Lower lobe of right lung (tissue), 2 donors: Measurements from ENCODE around the gene MPO. TPM values are rescaled to one million over a fixed set of nuclear protein-coding genes. Genes with fewer than 3 reads are reported as not detected.

Experiments used
- ATAC-seq, 2 donors: fragments of 200-7000 bp; cut with Tn5 transposase; one replicate each; pipeline ENCODE4 v1.9.1; 2020 to 2022; ENCODE audit warnings: mild to moderate bottlenecking in 2 of 2, moderate library complexity in 2 of 2
- DNase-seq: peaks from one replicate; pipeline ENCODE4 v3.0.0-alpha.2; 2020
- H3K27ac ChIP-seq: fragments of 200-600 bp; one replicate; pipeline ENCODE4 v1.8.0; 2022
- H3K27me3 ChIP-seq: fragments of 200-600 bp; one replicate; pipeline ENCODE4 v1.8.0; 2022; ENCODE audit warnings: low read depth
- H3K36me3 ChIP-seq: fragments of 200-600 bp; one replicate; pipeline ENCODE4 v1.8.0; 2022; ENCODE audit warnings: mild to moderate bottlenecking
- H3K4me1 ChIP-seq: fragments of 200-600 bp; one replicate; pipeline ENCODE4 v1.8.0; 2022
- H3K4me3 ChIP-seq: fragments of 200-600 bp; one replicate; pipeline ENCODE4 v1.8.0; 2022; ENCODE audit warnings: mild to moderate bottlenecking
- H3K9me3 ChIP-seq: fragments of 200-600 bp; one replicate; pipeline ENCODE4 v1.8.0; 2022
- intact Hi-C: fragments of 100-400 bp; cut with DNase I; formaldehyde crosslinking; loops from one replicate; pipeline ENCODE4 v1.11.0; 2022
- total RNA-seq: library from RNA; stranded (reverse); fragmentation: NEBNext Ultra II Directional; extraction: Animal tissue kit (Norgen Biotek cat#: 25700); gene quantifications from one replicate; pipeline ENCODE4 v1.2.1, GENCODE V29; 2021
- TF ChIP-seq, protein P1 (sequence below): fragments of 200-600 bp; IDR thresholded peaks from one replicate; pipeline ENCODE4 v1.8.0; 2022; ENCODE audit warnings: antibody characterized with exemption, mild to moderate bottlenecking
- donor health status: DM: no; HTN: yes; CAD: no; lungs with severe emphysema.

MPO gene
- total RNA-seq, 1 donor from 2014 or later = 1.1 TPM

DNA sequence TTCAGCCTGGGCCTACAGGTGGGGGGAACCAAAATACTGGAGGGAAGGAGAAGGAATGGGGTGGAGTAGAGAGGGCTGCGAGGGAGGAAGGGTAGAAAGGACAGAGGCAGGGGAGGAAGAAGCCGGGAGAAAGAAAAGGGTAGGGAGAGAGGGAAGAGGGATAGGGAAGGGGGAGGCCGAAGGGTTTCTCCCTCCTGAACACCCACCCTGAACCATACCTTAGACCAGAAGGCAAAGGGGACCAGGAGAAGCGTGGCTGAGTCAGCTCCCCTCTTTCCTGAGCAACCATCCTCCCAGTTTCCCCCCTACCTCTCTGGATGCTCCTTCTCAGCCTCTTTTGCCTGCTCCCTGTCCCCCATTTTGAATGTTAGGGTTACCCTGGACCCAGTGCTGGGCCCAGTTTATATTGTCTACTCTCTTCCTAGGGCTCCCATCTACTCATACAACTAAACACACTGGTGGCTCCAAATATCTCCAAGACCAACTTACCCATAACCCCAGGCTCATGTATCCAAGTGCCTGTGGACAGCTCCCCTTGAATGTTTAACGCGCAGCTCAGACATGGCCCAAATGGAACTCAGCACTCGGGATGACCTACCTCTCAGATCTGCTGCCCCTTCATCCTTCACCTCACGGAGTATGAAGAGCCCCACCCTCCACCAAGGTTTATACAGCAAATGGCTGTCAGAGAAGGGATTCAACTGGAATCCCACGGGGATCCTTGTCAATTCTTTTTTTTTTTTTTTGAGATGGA, 40.0 kb upstream of the MPO start:
- intact Hi-C loops = no loop called here
- Histone ChIP-seq H3K27ac (no peak overlapping the region), H3K9me3 (no peaks in the 10 kb centered on the region), H3K4me1 (peaks cover 15% of the 10 kb centered on the region), H3K36me3 (no peaks in the 10 kb centered on the region), H3K4me3 (no peak overlapping the region), H3K27me3 (no peaks in the 10 kb centered on the region)
- ATAC-seq (no peak), DNase-seq (peak; percentile 2)
- TF ChIP-seq, protein P1, sequence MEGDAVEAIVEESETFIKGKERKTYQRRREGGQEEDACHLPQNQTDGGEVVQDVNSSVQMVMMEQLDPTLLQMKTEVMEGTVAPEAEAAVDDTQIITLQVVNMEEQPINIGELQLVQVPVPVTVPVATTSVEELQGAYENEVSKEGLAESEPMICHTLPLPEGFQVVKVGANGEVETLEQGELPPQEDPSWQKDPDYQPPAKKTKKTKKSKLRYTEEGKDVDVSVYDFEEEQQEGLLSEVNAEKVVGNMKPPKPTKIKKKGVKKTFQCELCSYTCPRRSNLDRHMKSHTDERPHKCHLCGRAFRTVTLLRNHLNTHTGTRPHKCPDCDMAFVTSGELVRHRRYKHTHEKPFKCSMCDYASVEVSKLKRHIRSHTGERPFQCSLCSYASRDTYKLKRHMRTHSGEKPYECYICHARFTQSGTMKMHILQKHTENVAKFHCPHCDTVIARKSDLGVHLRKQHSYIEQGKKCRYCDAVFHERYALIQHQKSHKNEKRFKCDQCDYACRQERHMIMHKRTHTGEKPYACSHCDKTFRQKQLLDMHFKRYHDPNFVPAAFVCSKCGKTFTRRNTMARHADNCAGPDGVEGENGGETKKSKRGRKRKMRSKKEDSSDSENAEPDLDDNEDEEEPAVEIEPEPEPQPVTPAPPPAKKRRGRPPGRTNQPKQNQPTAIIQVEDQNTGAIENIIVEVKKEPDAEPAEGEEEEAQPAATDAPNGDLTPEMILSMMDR = no peak

DNA sequence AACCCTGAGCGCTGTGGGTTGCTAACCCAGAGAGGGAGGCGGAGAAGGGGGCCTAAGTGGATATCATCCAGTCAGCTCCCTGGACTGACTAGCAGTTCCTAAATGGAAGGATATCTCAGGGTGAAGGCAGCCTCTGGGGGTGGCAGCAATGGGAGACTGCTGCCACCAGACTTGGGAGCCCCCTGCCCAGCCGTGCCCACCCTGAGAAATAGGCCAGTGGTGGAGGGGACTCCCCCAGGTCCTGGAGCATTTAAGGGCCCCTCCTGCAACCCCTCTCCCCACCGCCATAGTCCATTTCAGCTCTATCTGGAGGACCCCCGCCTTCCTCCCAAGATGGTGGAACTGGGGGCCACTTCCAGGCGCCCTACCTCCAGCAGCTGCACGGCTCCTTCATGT, 39.4 kb upstream of the MPO start:
- intact Hi-C loops = no loop called here
- ATAC-seq (no peak), DNase-seq (peak; percentile 22)
- Histone ChIP-seq H3K9me3 (no peaks in the 10 kb centered on the region), H3K36me3 (no peaks in the 10 kb centered on the region), H3K4me1 (peaks cover 11% of the 10 kb centered on the region), H3K27ac (no peak overlapping the region), H3K4me3 (no peak overlapping the region), H3K27me3 (no peaks in the 10 kb centered on the region)
- TF ChIP-seq, protein P1 = no peak

DNA sequence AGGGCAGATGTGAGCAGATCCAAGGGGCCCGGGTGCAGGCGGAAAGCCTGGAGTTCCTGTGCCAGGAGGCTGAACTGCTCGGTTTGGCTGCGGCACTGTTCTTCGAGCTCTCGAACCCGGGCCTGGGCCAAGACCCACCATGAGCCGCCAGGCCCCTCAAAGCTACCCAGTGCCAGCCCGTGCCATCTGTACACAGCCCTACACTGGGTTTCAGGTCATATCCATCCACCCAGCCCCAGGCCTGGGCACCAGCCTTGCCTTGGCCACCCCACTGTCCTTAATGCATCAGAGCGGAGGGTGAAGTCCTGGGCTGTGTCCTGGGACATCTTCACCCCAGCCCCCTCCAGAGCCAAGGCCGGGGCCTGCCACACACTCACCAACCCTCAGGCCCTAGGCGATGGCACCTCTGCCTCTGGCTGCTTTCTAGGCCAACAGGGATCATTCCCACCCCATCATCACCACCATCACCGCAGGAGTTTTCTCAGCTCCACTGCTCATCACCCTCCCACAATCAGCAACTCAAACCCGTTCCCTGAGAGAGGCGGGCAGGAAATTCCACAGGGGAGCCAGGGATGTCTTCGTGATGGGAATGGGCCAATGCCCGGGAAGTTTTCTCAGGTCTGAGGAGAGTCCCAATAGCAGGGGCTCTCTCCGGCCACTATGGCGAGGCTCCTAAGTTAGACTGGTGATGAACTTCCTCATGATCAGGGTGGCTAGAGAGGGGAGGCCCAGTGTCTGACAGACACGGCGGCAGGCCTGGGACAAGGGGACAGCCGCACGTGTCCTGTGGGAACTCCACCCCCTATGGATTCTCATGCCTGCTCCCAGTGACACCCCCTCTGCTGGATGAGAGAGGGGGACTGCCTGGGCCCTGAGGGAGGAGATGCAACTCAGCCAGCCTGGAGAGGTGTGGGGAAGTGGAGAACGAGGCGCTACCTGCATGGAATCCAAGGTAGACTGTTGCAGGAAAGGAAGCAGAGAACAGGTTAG, 38.7 kb upstream of the MPO start:
- TF ChIP-seq, protein P1 = no peak
- intact Hi-C loops = no loop called here

DNA sequence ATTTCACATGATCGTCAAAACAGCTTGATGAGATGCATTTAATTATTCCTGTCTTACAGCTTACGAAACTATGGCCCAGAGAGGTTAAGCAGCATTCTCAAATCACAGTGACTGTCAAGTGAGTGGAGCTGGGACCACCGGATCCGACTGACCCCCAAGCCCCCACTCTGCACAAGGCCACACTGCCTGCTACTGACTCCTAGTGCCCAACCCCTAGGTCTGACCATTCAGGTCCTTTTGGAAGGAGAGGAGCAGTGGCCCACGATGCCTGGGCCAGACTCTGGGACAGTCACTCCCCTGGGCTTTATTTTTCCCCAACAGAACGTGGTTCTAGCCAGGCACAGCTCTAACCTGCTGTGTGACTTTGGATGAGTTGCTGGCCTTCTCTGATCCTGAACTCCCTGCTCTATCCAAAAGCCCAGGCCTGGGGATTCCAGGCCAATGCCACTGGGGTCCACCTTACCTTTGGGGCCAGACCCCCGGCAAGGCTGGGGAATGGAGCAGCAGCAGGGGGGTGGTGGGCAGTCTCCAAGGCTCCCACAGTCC, 38.0 kb upstream of the MPO start:
- intact Hi-C loops = no loop called here
- Histone ChIP-seq H3K27ac (no peak overlapping the region), H3K4me3 (no peak overlapping the region), H3K27me3 (no peaks in the 10 kb centered on the region), H3K4me1 (peaks cover 2% of the 10 kb centered on the region), H3K36me3 (no peaks in the 10 kb centered on the region), H3K9me3 (no peaks in the 10 kb centered on the region)
- TF ChIP-seq, protein P1 = no peak
- ATAC-seq (no peak), DNase-seq (peak; percentile 31)

More for the DNA sequence above, 38.7 kb upstream of the MPO start:
- no peak overlapping the region for H3K4me3 ChIP-seq
- H3K27me3 ChIP-seq = no peaks in the 10 kb centered on the region
- H3K27ac ChIP-seq = no peak overlapping the region
- no peaks in the 10 kb centered on the region for H3K9me3 ChIP-seq
- H3K36me3 ChIP-seq = no peaks in the 10 kb centered on the region
- H3K4me1 ChIP-seq = peaks cover 5% of the 10 kb centered on the region
- ATAC-seq (no peak), DNase-seq (peak; percentile 37)

DNA sequence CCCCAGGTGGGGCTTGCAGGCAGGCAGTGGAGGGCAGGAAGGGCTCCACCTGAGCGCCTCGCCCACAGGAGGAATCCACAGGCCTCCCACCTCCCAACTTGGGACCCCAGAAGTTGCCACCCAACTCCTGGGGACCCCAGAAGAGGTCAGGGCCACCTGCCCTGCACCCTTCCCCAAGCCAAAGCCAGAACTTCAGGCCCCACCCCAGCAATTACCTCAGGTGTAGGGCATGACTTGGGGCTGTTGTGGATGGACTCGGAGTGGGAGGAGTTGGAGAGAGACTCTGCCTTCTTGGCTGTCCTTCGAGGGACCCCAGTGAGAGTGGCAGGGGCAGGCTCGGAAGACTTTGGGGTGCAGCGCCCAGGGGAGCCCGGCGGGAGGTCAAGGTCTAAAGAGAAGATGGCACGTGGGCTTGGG, 37.3 kb upstream of the MPO start:
- ATAC-seq (no peak), DNase-seq (no peak)
- Histone ChIP-seq H3K27ac (no peak overlapping the region), H3K4me3 (no peak overlapping the region), H3K9me3 (no peaks in the 10 kb centered on the region), H3K27me3 (no peaks in the 10 kb centered on the region), H3K36me3 (no peaks in the 10 kb centered on the region), H3K4me1 (no peaks in the 10 kb centered on the region)
- TF ChIP-seq, protein P1 = no peak
- intact Hi-C loops = no loop called here
